B cell (primary cell): ENCODE data around the gene PPP1R18.
"Not testable (repeated sequence)": the region's sequence is repeated elsewhere in the genome, so short reads cannot be mapped to it uniquely, and the experiment has no call there.

Experiments
- EZH2 ChIP-seq: IDR thresholded peaks from 2 replicates; pipeline ENCODE4 v1.6.1; 2012; ENCODE audit warnings: borderline replicate concordance, low read depth, mild to moderate bottlenecking, moderate library complexity, low read length; ENCODE audit not compliant: insufficient read depth, poor library complexity, severe bottlenecking
- TF ChIP-seq, protein P1 (sequence below): fragments of 200-600 bp; IDR thresholded peaks from one replicate; pipeline ENCODE4 v1.8.0; 2022; ENCODE audit warnings: antibody characterized with exemption, mild to moderate bottlenecking

DNA sequence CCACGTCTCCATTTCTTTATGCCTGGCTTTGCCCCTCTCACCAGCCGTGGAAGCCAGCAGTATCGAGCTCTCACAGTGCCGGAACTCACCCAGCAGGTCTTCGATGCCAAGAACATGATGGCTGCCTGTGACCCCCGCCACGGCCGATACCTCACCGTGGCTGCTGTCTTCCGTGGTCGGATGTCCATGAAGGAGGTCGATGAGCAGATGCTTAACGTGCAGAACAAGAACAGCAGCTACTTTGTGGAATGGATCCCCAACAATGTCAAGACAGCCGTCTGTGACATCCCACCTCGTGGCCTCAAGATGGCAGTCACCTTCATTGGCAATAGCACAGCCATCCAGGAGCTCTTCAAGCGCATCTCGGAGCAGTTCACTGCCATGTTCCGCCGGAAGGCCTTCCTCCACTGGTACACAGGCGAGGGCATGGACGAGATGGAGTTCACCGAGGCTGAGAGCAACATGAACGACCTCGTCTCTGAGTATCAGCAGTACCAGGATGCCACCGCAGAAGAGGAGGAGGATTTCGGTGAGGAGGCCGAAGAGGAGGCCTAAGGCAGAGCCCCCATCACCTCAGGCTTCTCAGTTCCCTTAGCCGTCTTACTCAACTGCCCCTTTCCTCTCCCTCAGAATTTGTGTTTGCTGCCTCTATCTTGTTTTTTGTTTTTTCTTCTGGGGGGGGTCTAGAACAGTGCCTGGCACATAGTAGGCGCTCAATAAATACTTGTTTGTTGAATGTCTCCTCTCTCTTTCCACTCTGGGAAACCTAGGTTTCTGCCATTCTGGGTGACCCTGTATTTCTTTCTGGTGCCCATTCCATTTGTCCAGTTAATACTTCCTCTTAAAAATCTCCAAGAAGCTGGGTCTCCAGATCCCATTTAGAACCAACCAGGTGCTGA lies 37.6 kb upstream of the PPP1R18 start:
- not testable (repeated sequence) for TF ChIP-seq EZH2
- TF ChIP-seq, protein P1, sequence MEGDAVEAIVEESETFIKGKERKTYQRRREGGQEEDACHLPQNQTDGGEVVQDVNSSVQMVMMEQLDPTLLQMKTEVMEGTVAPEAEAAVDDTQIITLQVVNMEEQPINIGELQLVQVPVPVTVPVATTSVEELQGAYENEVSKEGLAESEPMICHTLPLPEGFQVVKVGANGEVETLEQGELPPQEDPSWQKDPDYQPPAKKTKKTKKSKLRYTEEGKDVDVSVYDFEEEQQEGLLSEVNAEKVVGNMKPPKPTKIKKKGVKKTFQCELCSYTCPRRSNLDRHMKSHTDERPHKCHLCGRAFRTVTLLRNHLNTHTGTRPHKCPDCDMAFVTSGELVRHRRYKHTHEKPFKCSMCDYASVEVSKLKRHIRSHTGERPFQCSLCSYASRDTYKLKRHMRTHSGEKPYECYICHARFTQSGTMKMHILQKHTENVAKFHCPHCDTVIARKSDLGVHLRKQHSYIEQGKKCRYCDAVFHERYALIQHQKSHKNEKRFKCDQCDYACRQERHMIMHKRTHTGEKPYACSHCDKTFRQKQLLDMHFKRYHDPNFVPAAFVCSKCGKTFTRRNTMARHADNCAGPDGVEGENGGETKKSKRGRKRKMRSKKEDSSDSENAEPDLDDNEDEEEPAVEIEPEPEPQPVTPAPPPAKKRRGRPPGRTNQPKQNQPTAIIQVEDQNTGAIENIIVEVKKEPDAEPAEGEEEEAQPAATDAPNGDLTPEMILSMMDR, result not testable (repeated sequence)
